PFSK-1 (cell line): ENCODE results near the gene LRRC46.

Source experiments
- POLR2AphosphoS5 ChIP-seq: IDR thresholded peaks from 2 replicates; pipeline ENCODE4 v1.6.1; 2012; ENCODE audit warnings: low read depth, mild to moderate bottlenecking, control low read depth, low read length, moderate library complexity
- REST ChIP-seq, 2 experiments: IDR thresholded peaks; 2 replicates each; pipeline versions ENCODE4 v1.6.1 to v1.8.0; 2011 to 2012; ENCODE audit warnings: low read depth in 2 of 2, low read length in 2 of 2, control low read depth in 1 of 2, inconsistent platforms in 1 of 2, mild to moderate bottlenecking in 1 of 2, moderate library complexity in 1 of 2; ENCODE audit not compliant: insufficient read depth in 1 of 2
- SIN3A ChIP-seq: IDR thresholded peaks from 2 replicates; pipeline ENCODE4 v1.6.1; 2012; ENCODE audit warnings: mild to moderate bottlenecking, low read length, moderate library complexity, borderline replicate concordance; ENCODE audit not compliant: insufficient read depth
- TAF1 ChIP-seq: IDR thresholded peaks from 2 replicates; pipeline ENCODE4 v1.6.1; 2012; ENCODE audit warnings: low read length, control low read depth, borderline replicate concordance; ENCODE audit not compliant: insufficient read depth

- TF ChIP-seq SIN3A (no peak), POLR2AphosphoS5 (no peak), REST (IDR thresholded peaks at IDR 0.05; ENCODE audit: insufficient read depth in 1 of 2, low read depth in 2 of 2, low read length in 2 of 2) (no peak), TAF1 (no peak)
Measured at GRCh38 chr17:47851764-47852112, 20.3 kb downstream of the LRRC46 start.
